WERI-Rb-1 (cell line): Measurements from ENCODE around the gene OSTC.

Experiments used
- DNase-seq: peaks from one replicate; pipeline ENCODE4 v3.0.0-alpha.2; 2020
- H3K27ac ChIP-seq: fragments of 250-450 bp; sonication (Bioruptor Pico); 2 replicates; pipeline ENCODE4 v1.5.1; 2020; ENCODE audit warnings: mild to moderate bottlenecking, moderate library complexity
- H3K27me3 ChIP-seq: fragments of 250-450 bp; sonication (Bioruptor Pico); 2 replicates; pipeline ENCODE4 v1.5.1; 2021; ENCODE audit warnings: mild to moderate bottlenecking, low read depth, moderate library complexity; ENCODE audit not compliant: insufficient read depth, severe bottlenecking
- H3K36me3 ChIP-seq: fragments of 250-450 bp; sonication (Bioruptor Pico); 2 replicates; pipeline ENCODE4 v1.5.1; 2020; ENCODE audit warnings: mild to moderate bottlenecking, moderate library complexity
- H3K4me3 ChIP-seq: 2 replicates; pipeline ENCODE4 v1.5.1; 2011; ENCODE audit warnings: low read depth, mild to moderate bottlenecking, control low read depth, low read length
- H3K9me3 ChIP-seq: fragments of 250-450 bp; sonication (Bioruptor Pico); 2 replicates; pipeline ENCODE4 v1.5.1; 2021; ENCODE audit warnings: mild to moderate bottlenecking, moderate library complexity; ENCODE audit not compliant: severe bottlenecking
- TF ChIP-seq, protein P1 (sequence below): IDR thresholded peaks from 2 replicates; pipeline ENCODE4 v1.5.1; 2011; ENCODE audit warnings: low read depth, mild to moderate bottlenecking, control low read depth, inconsistent platforms, low read length

OSTC gene

DNA sequence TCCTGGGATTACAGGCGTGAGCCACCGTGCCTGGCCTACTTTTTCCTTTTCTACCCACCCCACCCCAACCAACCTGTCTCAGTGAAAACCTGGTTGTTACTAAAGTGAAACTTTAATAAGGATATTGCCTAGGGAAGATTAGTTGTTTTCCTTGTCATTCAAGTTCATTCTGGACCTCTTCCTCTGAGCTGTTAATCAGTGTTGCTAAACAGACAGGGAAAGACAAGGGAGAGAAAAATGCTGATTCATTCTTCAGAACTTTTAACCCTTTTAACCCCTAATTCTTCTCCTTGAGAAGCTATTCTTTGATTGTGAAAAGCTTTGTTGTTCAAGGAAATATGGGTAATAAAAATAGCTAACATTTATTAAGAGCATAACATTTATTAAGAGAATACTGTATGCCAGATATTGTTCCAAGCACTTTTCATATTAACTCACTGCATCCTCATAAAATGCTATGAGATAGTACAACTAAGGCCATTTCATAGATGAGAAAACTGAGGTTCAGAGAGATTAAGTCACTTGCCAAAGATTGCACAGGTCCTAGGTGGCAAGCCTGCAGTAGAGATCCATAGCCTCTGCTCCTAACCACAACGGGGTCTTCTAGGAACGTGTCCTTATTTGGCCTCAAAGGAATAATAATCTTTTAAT, 34.8 kb downstream of the OSTC start:
- H3K27ac ChIP-seq = no peak overlapping the region
- H3K4me3 ChIP-seq = no peak overlapping the region
- no peaks in the 10 kb centered on the region for H3K27me3 ChIP-seq
- no peaks in the 10 kb centered on the region for H3K9me3 ChIP-seq
- no peaks in the 10 kb centered on the region for H3K36me3 ChIP-seq
- DNase-seq = no peak
- TF ChIP-seq, protein P1, sequence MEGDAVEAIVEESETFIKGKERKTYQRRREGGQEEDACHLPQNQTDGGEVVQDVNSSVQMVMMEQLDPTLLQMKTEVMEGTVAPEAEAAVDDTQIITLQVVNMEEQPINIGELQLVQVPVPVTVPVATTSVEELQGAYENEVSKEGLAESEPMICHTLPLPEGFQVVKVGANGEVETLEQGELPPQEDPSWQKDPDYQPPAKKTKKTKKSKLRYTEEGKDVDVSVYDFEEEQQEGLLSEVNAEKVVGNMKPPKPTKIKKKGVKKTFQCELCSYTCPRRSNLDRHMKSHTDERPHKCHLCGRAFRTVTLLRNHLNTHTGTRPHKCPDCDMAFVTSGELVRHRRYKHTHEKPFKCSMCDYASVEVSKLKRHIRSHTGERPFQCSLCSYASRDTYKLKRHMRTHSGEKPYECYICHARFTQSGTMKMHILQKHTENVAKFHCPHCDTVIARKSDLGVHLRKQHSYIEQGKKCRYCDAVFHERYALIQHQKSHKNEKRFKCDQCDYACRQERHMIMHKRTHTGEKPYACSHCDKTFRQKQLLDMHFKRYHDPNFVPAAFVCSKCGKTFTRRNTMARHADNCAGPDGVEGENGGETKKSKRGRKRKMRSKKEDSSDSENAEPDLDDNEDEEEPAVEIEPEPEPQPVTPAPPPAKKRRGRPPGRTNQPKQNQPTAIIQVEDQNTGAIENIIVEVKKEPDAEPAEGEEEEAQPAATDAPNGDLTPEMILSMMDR = no peak

DNA sequence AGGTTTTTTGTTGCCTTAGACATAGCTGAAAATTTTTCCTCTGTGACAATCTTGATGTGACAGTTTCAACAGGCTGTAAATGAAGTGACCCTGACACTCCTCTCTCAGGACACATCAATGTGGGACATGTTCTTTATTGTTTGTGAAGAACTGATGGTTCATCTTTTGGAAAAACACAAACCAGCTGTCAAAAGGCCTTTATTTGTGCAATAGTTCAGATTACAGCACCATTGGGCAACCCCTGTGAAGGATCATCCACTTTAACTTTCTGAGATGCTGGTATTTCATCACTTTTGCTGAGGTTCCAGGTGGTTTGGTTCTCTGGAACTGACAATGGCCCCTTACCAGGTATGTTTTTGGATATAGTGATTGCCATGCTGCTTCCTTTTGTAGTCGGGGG, 40.3 kb downstream of the OSTC start:
- no peak for DNase-seq
- H3K9me3 ChIP-seq = no peaks in the 10 kb centered on the region
- TF ChIP-seq, protein P1 = no peak

DNA sequence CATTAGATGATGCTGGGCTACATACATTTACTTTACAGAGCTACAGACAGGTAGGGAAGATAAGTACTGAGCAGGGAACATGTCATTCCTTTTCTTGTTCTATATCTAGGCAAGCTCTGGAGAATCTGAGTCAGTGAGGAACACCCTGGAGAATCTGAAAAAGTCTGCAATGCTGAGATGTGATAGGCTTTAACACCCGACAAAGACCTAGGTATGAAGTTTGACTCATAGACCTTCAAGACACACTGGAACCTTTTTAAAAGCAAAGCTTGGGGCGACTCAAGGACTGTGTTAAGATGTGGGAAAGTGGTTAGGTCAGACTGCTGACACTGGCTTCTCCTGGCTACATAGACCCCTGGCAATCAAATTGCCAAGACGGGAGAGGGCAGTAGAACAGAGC, 42.8 kb downstream of the OSTC start:
- Histone ChIP-seq H3K4me3 (no peak overlapping the region), H3K27ac (no peak overlapping the region), H3K36me3 (no peaks in the 10 kb centered on the region), H3K27me3 (no peaks in the 10 kb centered on the region), H3K9me3 (no peaks in the 10 kb centered on the region)
- TF ChIP-seq, protein P1 = no peak
- no peak for DNase-seq

More for the DNA sequence above, 40.3 kb downstream of the OSTC start:
- H3K4me3 ChIP-seq = no peak overlapping the region
- no peaks in the 10 kb centered on the region for H3K36me3 ChIP-seq
- no peaks in the 10 kb centered on the region for H3K27me3 ChIP-seq
- H3K27ac ChIP-seq = no peak overlapping the region

DNA sequence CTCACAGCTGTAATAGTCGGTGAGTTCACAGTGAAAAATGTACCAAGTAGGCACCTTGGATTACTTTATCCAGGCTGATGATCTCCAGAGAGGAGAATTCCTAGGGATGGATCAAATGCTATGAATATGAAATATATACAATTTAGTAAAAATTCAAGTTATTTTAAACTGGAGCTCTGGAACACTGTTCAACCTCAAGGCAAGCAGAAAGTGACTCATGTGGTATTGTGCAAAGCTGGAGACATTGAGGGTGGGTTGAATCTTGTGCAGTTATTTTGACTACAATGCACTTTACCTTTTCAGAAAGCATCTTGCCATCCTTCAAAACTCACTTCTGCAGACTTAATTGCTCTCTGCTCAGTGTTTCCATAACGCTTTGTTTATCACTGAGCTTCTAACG, 43.4 kb downstream of the OSTC start:
- Histone ChIP-seq H3K27ac (no peak overlapping the region), H3K27me3 (no peaks in the 10 kb centered on the region), H3K9me3 (no peaks in the 10 kb centered on the region), H3K4me3 (no peak overlapping the region), H3K36me3 (no peaks in the 10 kb centered on the region)
- TF ChIP-seq, protein P1 = no peak
- DNase-seq = no peak

DNA sequence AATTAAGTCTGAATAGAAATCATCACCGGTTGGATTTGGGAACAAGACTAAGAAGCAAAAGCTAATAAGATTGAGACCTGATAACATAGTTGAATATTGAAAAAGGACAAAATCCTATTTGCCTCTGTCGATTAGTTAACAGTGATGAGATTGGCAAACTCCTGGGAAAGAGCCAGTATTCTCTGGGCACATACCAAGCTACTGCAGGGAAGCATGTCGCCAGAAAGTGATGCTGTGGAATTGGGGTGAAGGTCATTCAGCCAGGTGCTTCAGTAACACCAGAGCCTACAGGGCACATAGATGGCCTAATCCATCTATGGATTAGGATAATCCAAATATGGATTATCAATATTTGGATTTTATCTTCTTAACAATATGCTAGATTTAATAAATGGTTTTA, 44.0 kb downstream of the OSTC start:
- Histone ChIP-seq H3K36me3 (no peaks in the 10 kb centered on the region), H3K27ac (no peak overlapping the region), H3K27me3 (no peaks in the 10 kb centered on the region), H3K9me3 (no peaks in the 10 kb centered on the region), H3K4me3 (no peak overlapping the region)
- DNase-seq = no peak
- TF ChIP-seq, protein P1 = no peak

DNA sequence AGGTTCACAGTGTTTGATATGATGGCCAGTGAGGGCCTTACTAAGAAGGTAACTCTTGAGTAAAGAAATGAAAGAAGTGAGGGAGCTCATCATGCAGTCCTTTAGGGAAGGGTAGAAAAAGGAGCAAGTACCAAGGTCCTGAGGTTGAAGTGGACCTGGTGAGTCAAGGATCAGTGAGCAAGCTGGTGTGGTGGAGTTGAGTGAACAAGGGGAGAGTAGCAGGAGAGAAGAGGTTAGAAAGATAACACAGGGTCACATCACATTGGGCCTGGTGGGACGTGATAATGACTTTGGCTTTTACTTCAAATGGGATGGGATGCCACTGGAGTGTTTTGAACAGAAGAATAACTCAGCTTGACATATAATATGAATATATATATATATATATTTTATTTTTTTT, 44.7 kb downstream of the OSTC start:
- DNase-seq = no peak

More for the DNA sequence above, 44.7 kb downstream of the OSTC start:
- H3K4me3 ChIP-seq = no peak overlapping the region
- no peaks in the 10 kb centered on the region for H3K9me3 ChIP-seq
- TF ChIP-seq, protein P1 = no peak
- H3K36me3 ChIP-seq = no peaks in the 10 kb centered on the region
- no peaks in the 10 kb centered on the region for H3K27me3 ChIP-seq
- no peak overlapping the region for H3K27ac ChIP-seq
